Raji (cell line): Measurements from ENCODE around the gene LRPAP1.

ENCODE experiments used
- POLR2A ChIP-seq: IDR thresholded peaks from 2 replicates; pipeline ENCODE4 v1.6.1; 2011; ENCODE audit warnings: low read depth, low read length, control low read depth; ENCODE audit not compliant: insufficient read depth

LRPAP1 gene

GRCh38 chr4:3531879-3532750, at the start of gene LRPAP1:
LRPAP1 (minus strand) TSS chr4:3532422; CDS start chr4:3532412, 10 bp downstream.
- TF ChIP-seq POLR2A: peak; percentile 91

- TF ChIP-seq POLR2A: no peak
These were observed 40.9 kb upstream of the LRPAP1 start for GRCh38 chr4:3573131-3573530.

GRCh38 chr4:3572363-3572762, 40.1 kb upstream of the LRPAP1 start:
- TF ChIP-seq POLR2A: no peak

GRCh38 chr4:3571921-3572320, 39.7 kb upstream of the LRPAP1 start:
- no peak for TF ChIP-seq POLR2A

- no peak for TF ChIP-seq POLR2A
These were observed 31.2 kb upstream of the LRPAP1 start for GRCh38 chr4:3563403-3563802.

- no peak for TF ChIP-seq POLR2A
These were observed 1.2 kb upstream of the LRPAP1 start for GRCh38 chr4:3533423-3533820.

GRCh38 chr4:3532751-3533422, 665 bp upstream of the LRPAP1 start:
- no peak for TF ChIP-seq POLR2A

- no peak for TF ChIP-seq POLR2A
These were observed 824 bp downstream of the LRPAP1 start for GRCh38 chr4:3531318-3531878.

GRCh38 chr4:3530663-3531254, 1.5 kb downstream of the LRPAP1 start:
- TF ChIP-seq POLR2A: no peak

GRCh38 chr4:3530051-3530450, 2.2 kb downstream of the LRPAP1 start:
- TF ChIP-seq POLR2A: no peak

- no peak for TF ChIP-seq POLR2A
These were observed 2.9 kb downstream of the LRPAP1 start for GRCh38 chr4:3529363-3529762.

- TF ChIP-seq POLR2A: no peak
These were observed 4.0 kb downstream of the LRPAP1 start for GRCh38 chr4:3527914-3528876.

GRCh38 chr4:3527101-3527913, 4.9 kb downstream of the LRPAP1 start:
- TF ChIP-seq POLR2A: no peak

GRCh38 chr4:3526456-3526855, 5.8 kb downstream of the LRPAP1 start:
- no peak for TF ChIP-seq POLR2A
